Measurements from ENCODE around the gene WDR64. TPM values are rescaled to one million over a fixed set of nuclear protein-coding genes. Genes with fewer than 3 reads are reported as not detected.
A peak's percentile ranks its signal among the peaks of the same experiment; 100 is the strongest.

The WDR64 gene
- total RNA-seq, 2 experiments from 2014 or later, result 0.12 TPM

GRCh38 chr1:241637604-241638003, 14.5 kb upstream of the WDR64 start:
- CTCF ChIA-PET, result interaction anchor here (0.7 to 1.4 kb wide), 2 partner anchors 12 to 249 kb away, joined by 3 read pairs; no protein-coding TSS in a partner anchor
- Mint-ChIP-seq H3K36me3 (peaks cover 29% of the 10 kb centered on the region), H3K9me3 (ENCODE audit: low read depth) (peaks cover 3% of the 10 kb centered on the region), H3K27me3 (no peaks in the 10 kb centered on the region), H3K4me1 (peaks cover 30% of the 10 kb centered on the region), H3K27ac (no peak overlapping the region), H3K4me3 (peak overlapping the region; percentile 27)
- DNase-seq (no peak), ATAC-seq (no peak)

- Mint-ChIP-seq H3K27ac (no peak overlapping the region), H3K4me3 (peak overlapping the region; percentile 27), H3K4me1 (peaks cover 30% of the 10 kb centered on the region), H3K9me3 (ENCODE audit: low read depth) (peaks cover 5% of the 10 kb centered on the region), H3K27me3 (no peaks in the 10 kb centered on the region), H3K36me3 (peaks cover 29% of the 10 kb centered on the region)
- ATAC-seq, result no peak
- DNase-seq, result no peak
- CTCF ChIA-PET, result interaction anchor here (1.4 kb wide), 1 partner anchor 12 kb away, joined by 3 read pairs; no protein-coding TSS in a partner anchor
These were observed 13.9 kb upstream of the WDR64 start for GRCh38 chr1:241638099-241638682.

DNA sequence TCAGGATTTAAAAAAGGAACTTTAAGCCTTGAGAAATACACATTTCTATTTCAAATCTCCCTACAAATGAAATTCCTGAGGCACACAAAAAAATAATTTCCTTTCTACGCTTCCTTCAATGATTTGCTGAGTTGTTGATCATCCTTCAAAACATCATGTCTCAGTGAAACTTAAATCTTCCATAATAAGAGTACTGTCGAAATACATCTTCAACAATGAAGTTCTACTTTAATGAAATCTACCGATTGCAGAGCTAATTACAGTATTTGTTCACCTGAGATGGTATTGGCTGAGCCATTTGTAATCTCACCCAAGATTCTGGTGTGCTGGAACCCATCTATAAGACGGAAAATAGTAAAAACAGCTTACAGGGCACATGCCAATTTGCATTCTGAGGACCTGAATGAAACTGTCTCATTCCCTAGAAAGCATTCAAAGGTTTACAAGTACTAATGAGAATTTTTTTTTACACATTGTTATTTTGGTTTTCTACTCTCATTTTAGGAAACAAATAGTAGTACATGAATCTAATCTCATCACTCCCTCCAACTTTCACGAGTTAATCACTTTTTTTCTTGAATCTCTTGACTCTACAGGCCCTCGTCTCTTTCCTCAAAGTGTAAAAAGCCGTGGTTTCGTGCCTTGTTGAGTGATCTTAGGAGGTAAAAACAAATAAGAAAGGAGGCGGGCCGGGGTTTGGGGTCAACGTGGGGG, 13.0 kb upstream of the WDR64 start:
- H3K27ac Mint-ChIP-seq, result peak overlapping the region; percentile 74
- H3K9me3 Mint-ChIP-seq (ENCODE audit: low read depth), result peaks cover 5% of the 10 kb centered on the region
- peak overlapping the region; percentile 78 for H3K4me3 Mint-ChIP-seq
- ATAC-seq (no peak), DNase-seq (no peak)
- peaks cover 31% of the 10 kb centered on the region for H3K36me3 Mint-ChIP-seq
- H3K4me1 Mint-ChIP-seq, result peaks cover 36% of the 10 kb centered on the region
- H3K27me3 Mint-ChIP-seq, result no peaks in the 10 kb centered on the region
- CTCF ChIA-PET, result interaction anchor here (0.7 to 1.4 kb wide), 2 partner anchors 11 to 13 kb away, joined by 3 read pairs; no protein-coding TSS in a partner anchor

GRCh38 chr1:241639623-241640148, 12.4 kb upstream of the WDR64 start:
- Mint-ChIP-seq H3K36me3 (peaks cover 26% of the 10 kb centered on the region), H3K27me3 (peaks cover under 1% of the 10 kb centered on the region), H3K4me3 (peak overlapping the region; percentile 78), H3K27ac (peak overlapping the region; percentile 85), H3K9me3 (ENCODE audit: low read depth) (peaks cover 5% of the 10 kb centered on the region), H3K4me1 (peaks cover 38% of the 10 kb centered on the region)
- CTCF ChIA-PET, result interaction anchor here (0.7 kb wide), 1 partner anchor 12 kb away, joined by 3 read pairs; no protein-coding TSS in a partner anchor
- peak; percentile 65 for DNase-seq
- ATAC-seq, result peak; percentile 35

- ATAC-seq (peak; percentile 97), DNase-seq (peak; percentile 94)
- Mint-ChIP-seq H3K4me3 (peak within 1 kb of the TSS; percentile 78), H3K4me1 (peaks cover 38% of the 10 kb centered on the region), H3K27me3 (peaks cover 2% of the 10 kb centered on the region), H3K36me3 (peaks cover 20% of the 10 kb centered on the region), H3K27ac (peak within 1 kb of the TSS; percentile 85), H3K9me3 (ENCODE audit: low read depth) (peaks cover 5% of the 10 kb centered on the region)
- CTCF ChIA-PET, result interaction anchor here (0.9 to 1.4 kb wide), 2 partner anchors 13 to 30 kb away, joined by 3 read pairs; no protein-coding TSS in a partner anchor
These were observed 11.8 kb upstream of the WDR64 start, which contains the start of the genes CHML and OPN3 for GRCh38 chr1:241640149-241640866. CHML (minus strand) TSS chr1:241640369; CDS start chr1:241635766, 4,603 bp downstream. OPN3 (minus strand) TSS chr1:241640369; CDS start chr1:241640254, 115 bp downstream.

GRCh38 chr1:241640867-241641622, 11.0 kb upstream of the WDR64 start:
- H3K36me3 Mint-ChIP-seq, result peaks cover 16% of the 10 kb centered on the region
- peak overlapping the region; percentile 52 for H3K4me3 Mint-ChIP-seq
- DNase-seq (no peak), ATAC-seq (no peak)
- H3K9me3 Mint-ChIP-seq (ENCODE audit: low read depth), result peaks cover 5% of the 10 kb centered on the region
- peaks cover 38% of the 10 kb centered on the region for H3K4me1 Mint-ChIP-seq
- CTCF ChIA-PET, result interaction anchor here (0.6 to 1.4 kb wide), 4 partner anchors 12 to 30 kb away, joined by 3 to 4 read pairs (median 3); no protein-coding TSS in a partner anchor
- peaks cover 2% of the 10 kb centered on the region for H3K27me3 Mint-ChIP-seq
- peak overlapping the region; percentile 75 for H3K27ac Mint-ChIP-seq

DNA sequence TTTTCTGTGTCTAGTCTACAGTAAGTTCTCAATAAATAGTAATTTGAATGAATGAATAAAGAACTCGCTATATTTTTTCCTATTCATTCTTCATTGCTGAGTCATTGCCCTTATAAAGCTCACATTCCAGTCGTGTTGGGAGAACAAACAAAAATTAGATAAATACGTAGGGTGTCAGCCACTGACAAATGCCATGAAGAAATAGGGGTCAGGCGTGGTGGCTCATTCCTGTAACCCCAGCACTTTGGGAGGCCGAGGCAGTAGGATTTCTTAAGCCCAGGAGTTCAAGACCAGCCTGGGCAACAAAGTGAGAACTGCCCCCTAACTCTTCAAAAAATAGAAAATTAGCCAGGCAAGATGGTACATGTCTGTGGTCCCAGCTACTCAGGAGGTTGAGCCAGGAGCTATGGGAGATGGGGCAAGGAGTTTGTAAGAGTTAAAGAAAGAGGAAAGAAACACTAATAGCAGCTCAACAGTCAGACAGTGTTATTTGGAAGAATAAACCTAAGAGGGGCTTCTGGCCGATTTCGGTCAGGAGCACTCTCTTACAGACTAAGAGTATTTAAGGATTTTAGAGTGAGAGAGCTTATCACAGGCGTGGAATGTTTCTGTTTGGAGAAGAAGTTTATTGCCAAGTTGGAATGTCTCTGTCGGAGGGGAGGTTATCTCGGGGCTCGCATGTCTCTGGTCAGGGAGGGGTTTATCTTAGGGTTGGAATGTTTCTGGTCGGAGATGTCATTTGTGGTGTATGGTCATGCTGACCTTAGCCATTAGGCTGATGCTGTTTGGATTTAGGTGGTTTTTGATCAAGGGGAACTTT, 10.1 kb upstream of the WDR64 start:
- no peak overlapping the region for H3K4me3 Mint-ChIP-seq
- H3K27ac Mint-ChIP-seq, result no peak overlapping the region
- DNase-seq (no peak), ATAC-seq (no peak)
- H3K36me3 Mint-ChIP-seq, result peaks cover 10% of the 10 kb centered on the region
- peaks cover 5% of the 10 kb centered on the region for H3K9me3 Mint-ChIP-seq (ENCODE audit: low read depth)
- CTCF ChIA-PET, result interaction anchor here (0.6 to 1.0 kb wide), 3 partner anchors 20 to 31 kb away, joined by 3 to 4 read pairs (median 3); no protein-coding TSS in a partner anchor
- peaks cover 2% of the 10 kb centered on the region for H3K27me3 Mint-ChIP-seq
- H3K4me1 Mint-ChIP-seq, result peaks cover 34% of the 10 kb centered on the region

DNA sequence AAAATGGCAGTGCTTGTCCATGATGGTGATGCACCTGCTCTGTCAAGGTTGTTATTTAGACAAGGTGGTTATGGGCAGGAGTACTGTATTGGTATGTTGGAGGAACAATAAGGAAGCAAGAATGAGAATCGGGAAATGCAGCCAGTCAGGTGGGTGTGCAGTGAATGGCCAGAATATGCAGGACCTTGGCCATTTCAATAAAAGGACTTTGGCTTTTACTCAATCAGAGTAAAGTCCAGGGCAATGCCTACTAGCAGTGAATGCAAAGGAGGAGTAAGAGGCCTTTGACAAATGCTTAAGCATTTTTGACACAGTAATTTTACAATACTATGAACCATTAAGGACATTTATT, 9.5 kb upstream of the WDR64 start:
- Mint-ChIP-seq H3K27ac (no peak overlapping the region), H3K4me3 (no peak overlapping the region), H3K9me3 (ENCODE audit: low read depth) (peaks cover 5% of the 10 kb centered on the region), H3K36me3 (peaks cover 7% of the 10 kb centered on the region), H3K4me1 (peaks cover 28% of the 10 kb centered on the region), H3K27me3 (peaks cover 2% of the 10 kb centered on the region)
- ATAC-seq (no peak), DNase-seq (no peak)
- CTCF ChIA-PET, result interaction anchor here (1.0 kb wide), 1 partner anchor 21 kb away, joined by 3 read pairs; no protein-coding TSS in a partner anchor

DNA sequence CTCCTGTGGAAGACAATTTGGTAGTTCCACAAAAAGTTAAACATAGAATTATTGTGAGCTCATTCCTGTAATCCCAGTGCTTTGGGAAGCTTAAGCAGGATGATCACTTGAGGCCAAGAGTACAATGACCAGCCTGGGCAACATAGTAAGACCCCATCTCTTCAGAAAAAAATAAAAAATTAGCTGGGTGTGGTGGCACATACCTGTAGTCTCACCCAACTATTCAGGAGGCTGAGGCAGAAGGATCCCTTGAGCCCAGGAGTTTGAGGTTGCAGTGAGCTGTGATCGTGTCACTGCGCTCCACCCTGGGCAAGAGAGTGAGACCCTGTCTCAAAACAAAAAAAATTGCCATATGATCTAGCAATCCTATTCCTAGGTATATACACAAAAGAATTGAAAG, 7.8 kb upstream of the WDR64 start:
- Mint-ChIP-seq H3K36me3 (peaks cover 5% of the 10 kb centered on the region), H3K4me1 (peaks cover 15% of the 10 kb centered on the region), H3K27me3 (peaks cover 2% of the 10 kb centered on the region), H3K4me3 (no peak overlapping the region), H3K27ac (no peak overlapping the region), H3K9me3 (ENCODE audit: low read depth) (peaks cover 5% of the 10 kb centered on the region)
- no peak for DNase-seq
- CTCF ChIA-PET, result interaction anchor here (0.6 kb wide), 1 partner anchor 326 kb away, joined by 3 read pairs; no protein-coding TSS in a partner anchor
- ATAC-seq, result no peak

DNA sequence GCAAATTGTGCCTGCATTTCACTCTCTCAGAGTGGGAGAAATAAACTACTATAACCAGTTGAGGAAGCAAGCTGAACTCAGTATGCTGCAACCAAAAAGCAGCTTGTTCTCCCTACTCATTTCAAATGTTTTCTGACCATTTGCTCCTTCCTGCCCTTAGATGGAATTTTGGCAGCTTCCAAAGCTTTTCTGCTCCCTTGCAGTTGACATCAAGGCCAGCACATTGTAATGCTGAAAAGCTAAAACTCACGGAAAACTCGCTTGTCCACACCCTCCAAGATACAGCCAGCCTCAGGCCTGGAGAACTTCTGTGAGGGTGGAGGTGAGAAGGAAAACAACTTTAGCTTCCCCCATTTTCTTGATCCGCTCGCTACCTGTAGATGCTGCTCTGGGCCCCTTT, 6.9 kb upstream of the WDR64 start:
- Mint-ChIP-seq H3K27ac (no peak overlapping the region), H3K27me3 (peaks cover 2% of the 10 kb centered on the region), H3K4me1 (peaks cover 15% of the 10 kb centered on the region), H3K9me3 (ENCODE audit: low read depth) (peaks cover 5% of the 10 kb centered on the region), H3K36me3 (peaks cover 5% of the 10 kb centered on the region), H3K4me3 (no peak overlapping the region)
- DNase-seq, result no peak
- CTCF ChIA-PET, result no interaction called here
- no peak for ATAC-seq

DNA sequence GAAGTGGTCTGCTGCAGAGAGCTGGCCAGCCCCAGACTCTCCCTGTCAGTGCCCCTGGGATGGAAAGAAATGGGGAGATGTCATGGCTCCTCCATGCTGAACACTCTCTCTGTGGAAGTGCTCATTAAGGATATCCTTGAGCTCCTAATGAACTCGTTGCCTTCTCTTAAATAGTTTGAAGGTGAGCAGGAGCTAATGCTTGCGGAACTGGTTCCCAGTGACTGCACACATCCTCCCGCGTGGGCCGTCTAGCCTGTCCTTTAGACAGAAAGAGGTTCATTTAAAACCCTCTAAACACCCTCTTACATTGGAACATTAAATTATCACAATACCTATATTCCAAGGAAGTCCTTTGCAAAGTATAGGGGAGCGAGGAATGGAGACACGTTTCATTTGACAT, 5.9 kb upstream of the WDR64 start:
- no peak for ATAC-seq
- no peak for DNase-seq
- H3K4me3 Mint-ChIP-seq, result no peak overlapping the region
- CTCF ChIA-PET, result no interaction called here
- H3K27ac Mint-ChIP-seq, result no peak overlapping the region
- peaks cover 5% of the 10 kb centered on the region for H3K9me3 Mint-ChIP-seq (ENCODE audit: low read depth)
- peaks cover 7% of the 10 kb centered on the region for H3K4me1 Mint-ChIP-seq
- peaks cover 5% of the 10 kb centered on the region for H3K36me3 Mint-ChIP-seq
- peaks cover 2% of the 10 kb centered on the region for H3K27me3 Mint-ChIP-seq

- no peak for ATAC-seq
- Mint-ChIP-seq H3K36me3 (peaks cover 3% of the 10 kb centered on the region), H3K27me3 (peaks cover 2% of the 10 kb centered on the region), H3K4me3 (no peak overlapping the region), H3K9me3 (ENCODE audit: low read depth) (peaks cover under 1% of the 10 kb centered on the region), H3K4me1 (peaks cover 7% of the 10 kb centered on the region), H3K27ac (no peak overlapping the region)
- DNase-seq, result no peak
- CTCF ChIA-PET, result no interaction called here
These were observed 4.4 kb upstream of the WDR64 start for GRCh38 chr1:241647658-241648057.
